Sigmoid colon (tissue), 7 donors: Measurements from ENCODE around the gene GMEB2. TPM values are rescaled to one million over a fixed set of nuclear protein-coding genes. Genes with fewer than 3 reads are reported as not detected.

Experiments used
- DNase-seq: peaks from one replicate; pipeline ENCODE4 v3.0.0-alpha.2; 2019
- H3K27ac ChIP-seq, 4 donors: fragments of 200-600 bp; sonication (generic); one replicate each; pipeline ENCODE4 v1.5.1; 2016 to 2019; ENCODE audit warnings: mild to moderate bottlenecking in 1 of 4
- H3K27me3 ChIP-seq, 3 donors: fragments of 200-600 bp; sonication (generic); one replicate each; pipeline ENCODE4 v1.5.1; 2019; ENCODE audit warnings: mild to moderate bottlenecking in 1 of 3
- H3K36me3 ChIP-seq, 4 donors: fragments of 200-600 bp; sonication (generic); one replicate each; pipeline ENCODE4 v1.5.1; 2016 to 2019
- H3K4me1 ChIP-seq, 4 donors: fragments of 200-600 bp; sonication (generic); one replicate each; pipeline ENCODE4 v1.5.1; 2017 to 2019
- H3K4me3 ChIP-seq, 4 donors: fragments of 200-600 bp; sonication (generic); one replicate each; pipeline ENCODE4 v1.5.1; 2017 to 2019; ENCODE audit warnings: mild to moderate bottlenecking in 2 of 4, moderate library complexity in 1 of 4
- H3K9me3 ChIP-seq, 4 donors: fragments of 200-600 bp in 3 of 4; sonication (generic) in 3 of 4; one replicate each; pipeline versions ENCODE4 v1.5.1 to v1.6.1; 2013 to 2019
- CTCF ChIP-seq, 4 experiments: fragments of 450-650 bp in 3 of 4; fragments of 200-600 bp in 1 of 4; IDR thresholded peaks; one replicate each; pipeline ENCODE4 v1.5.1; 2016 to 2019; ENCODE audit warnings: antibody characterized with exemption in 4 of 4, mild to moderate bottlenecking in 3 of 4, moderate library complexity in 2 of 4
- EP300 ChIP-seq, 4 donors: sonication (generic); formaldehyde crosslinking; IDR thresholded peaks; one replicate each; pipeline ENCODE4 v1.6.1; 2017; ENCODE audit warnings: antibody characterized with exemption in 4 of 4
- POLR2A ChIP-seq, 2 donors: fragments of 450-650 bp; IDR thresholded peaks; one replicate each; pipeline ENCODE4 v1.6.1; 2016; ENCODE audit warnings: antibody characterized with exemption in 2 of 2, mild to moderate bottlenecking in 2 of 2, moderate library complexity in 2 of 2
- POLR2AphosphoS5 ChIP-seq, 4 donors: sonication (generic); formaldehyde crosslinking; IDR thresholded peaks; one replicate each; pipeline ENCODE4 v1.6.1; 2017; ENCODE audit warnings: antibody characterized with exemption in 4 of 4
- WGBS, 2 donors: extraction: QIAGEN DNeasy Blood & Tissue Kit; methylation state at CpG; one replicate each; pipeline ENCODE4 v1.1.7; 2013; 5-methylcytosine and 5-hydroxymethylcytosine counted together
- intact Hi-C: fragments of 100-400 bp; cut with DNase I; formaldehyde crosslinking; loops from one replicate; pipeline ENCODE4 v1.15.1; 2023
- polyA plus RNA-seq, 3 donors: library from polyadenylated mRNA; stranded (reverse); fragments of 200-250 nt; gene quantifications; one replicate each; pipeline ENCODE4 v1.2.3, GENCODE V29; 2013
- total RNA-seq, 4 donors: library from RNA; depleted of rRNA; stranded (reverse); fragments of >200 nt; gene quantifications; one replicate each; pipeline ENCODE4 v1.1.0, GENCODE V29; 2016
- donor health status: healthy with polysubstance abuse.
- donor health status: Bipolar disorder and iron deficiency.
- donor health status: healthy.

Gene GMEB2
- total and polyA plus RNA-seq, 7 donors: 6.0 to 15.1 (median 7.9) TPM

- Histone ChIP-seq H3K36me3 (peaks cover 22 to 60% (median 43%) of the 10 kb centered on the region in 4 donors), H3K27me3 (peaks cover 0 to under 1% (median 0%) of the 10 kb centered on the region in 3 donors), H3K9me3 (no peaks in the 10 kb centered on the region), H3K4me3 (no peak overlapping the region), H3K27ac (no peak overlapping the region), H3K4me1 (no peaks in the 10 kb centered on the region)
- 96 to 97% methylated on average over 62 of the region's 62 CpGs for WGBS, 2 donors
- intact Hi-C loops: no loop called here
- TF ChIP-seq POLR2A (IDR thresholded peaks at IDR 0.05) (no peak), EP300 (IDR thresholded peaks at IDR 0.05) (no peak), POLR2AphosphoS5 (IDR thresholded peaks at IDR 0.05) (no peak), CTCF (IDR thresholded peaks at IDR 0.05) (no peak)
- DNase-seq: no peak
Measured at GRCh38 chr20:63564036-63564810, 62.7 kb downstream of the GMEB2 start.

GRCh38 chr20:63563225-63563935, 63.5 kb downstream of the GMEB2 start:
- TF ChIP-seq POLR2A (IDR thresholded peaks at IDR 0.05) (no peak), POLR2AphosphoS5 (IDR thresholded peaks at IDR 0.05) (no peak), CTCF (IDR thresholded peaks at IDR 0.05) (no peak), EP300 (IDR thresholded peaks at IDR 0.05) (no peak)
- H3K27me3 ChIP-seq: peaks cover 0 to 5% (median 0%) of the 10 kb centered on the region in 3 donors
- H3K4me3 ChIP-seq: no peak overlapping the region
- intact Hi-C loops: no loop called here
- no peaks in the 10 kb centered on the region for H3K9me3 ChIP-seq
- H3K27ac ChIP-seq: no peak overlapping the region
- no peak for DNase-seq
- peaks cover 22 to 68% (median 47%) of the 10 kb centered on the region in 4 donors for H3K36me3 ChIP-seq
- WGBS, 2 donors: 93 to 95% methylated on average over 55 of the region's 55 CpGs
- H3K4me1 ChIP-seq: no peaks in the 10 kb centered on the region

- Histone ChIP-seq H3K4me1 (no peaks in the 10 kb centered on the region), H3K4me3 (no peak overlapping the region), H3K27me3 (peaks cover 0 to 5% (median 0%) of the 10 kb centered on the region in 3 donors), H3K27ac (no peak overlapping the region), H3K36me3 (peaks cover 22 to 72% (median 48%) of the 10 kb centered on the region in 4 donors), H3K9me3 (no peaks in the 10 kb centered on the region)
- DNase-seq: no peak
- 94 to 95% methylated on average over 54 of the region's 54 CpGs for WGBS, 2 donors
- TF ChIP-seq POLR2AphosphoS5 (IDR thresholded peaks at IDR 0.05) (no peak), CTCF (IDR thresholded peaks at IDR 0.05) (no peak), EP300 (IDR thresholded peaks at IDR 0.05) (no peak), POLR2A (IDR thresholded peaks at IDR 0.05) (no peak)
- intact Hi-C loops: no loop called here
Measured at GRCh38 chr20:63562461-63563224, 64.3 kb downstream of the GMEB2 start.

GRCh38 chr20:63561624-63562396, 65.1 kb downstream of the GMEB2 start:
- Histone ChIP-seq H3K27me3 (peaks cover 0 to 5% (median 0%) of the 10 kb centered on the region in 3 donors), H3K4me3 (no peak overlapping the region), H3K4me1 (no peaks in the 10 kb centered on the region), H3K36me3 (peaks cover 22 to 72% (median 48%) of the 10 kb centered on the region in 4 donors), H3K9me3 (no peaks in the 10 kb centered on the region), H3K27ac (no peak overlapping the region)
- DNase-seq: no peak
- TF ChIP-seq EP300 (IDR thresholded peaks at IDR 0.05): no peak
- TF ChIP-seq CTCF (IDR thresholded peaks at IDR 0.05): no peak
- TF ChIP-seq POLR2AphosphoS5 (IDR thresholded peaks at IDR 0.05): no peak
- no peak for TF ChIP-seq POLR2A (IDR thresholded peaks at IDR 0.05)
- WGBS, 2 donors: 89 to 94% methylated on average over 36 of the region's 36 CpGs
- intact Hi-C loops: no loop called here
